Measurements from ENCODE around the gene DUSP2. TPM values are rescaled to one million over a fixed set of nuclear protein-coding genes. Genes with fewer than 3 reads are reported as not detected.

Gene DUSP2
- total RNA-seq, 1 experiment from 2014 or later: 4.9 TPM

GRCh38 chr2:96175951-96176350 is 30.7 kb upstream of the DUSP2 start:
- H3K4me3 ChIP-seq (ENCODE audit: low read depth in 2 of 2, low read length in 2 of 2): no peak overlapping the region
- TF ChIP-seq POLR2AphosphoS5 (IDR thresholded peaks at IDR 0.05; ENCODE audit: low read depth, low read length): no peak
- no peak for TF ChIP-seq TCF7L2 (IDR thresholded peaks at IDR 0.05; ENCODE audit: low read depth, low read length)
- TF ChIP-seq CTCF (IDR thresholded peaks at IDR 0.05): no peak
- no peak for TF ChIP-seq REST (IDR thresholded peaks at IDR 0.05; ENCODE audit: insufficient read depth in 1 of 2, low read depth in 2 of 2, low read length in 1 of 2)
- TF ChIP-seq SIN3A (IDR thresholded peaks at IDR 0.05; ENCODE audit: borderline replicate concordance, insufficient read depth, low read depth, low read length): no peak
- H3K36me3 ChIP-seq (ENCODE audit: control insufficient read depth, insufficient read depth, low read length): no peaks in the 10 kb centered on the region
- H3K9me3 ChIP-seq (ENCODE audit: control insufficient read depth, insufficient read depth, low read depth, low read length): no peaks in the 10 kb centered on the region
- POLR2A ChIA-PET: no interaction called here
- intact Hi-C loops (cut with micrococcal nuclease; ENCODE audit: unreplicated experiment) (no loop called here), in situ Hi-C loops (cut with HindIII; ENCODE audit: low pct_unique_long_range_greater_than_20kb, low sequenced_read_pairs) (no loop called here)
- CTCF ChIA-PET: interaction anchor here (0.7 to 2.3 kb wide), 3 partner anchors 38 to 153 kb away, joined by 3 to 55 read pairs (median 12); partner anchors contain the start of gene ASTL
- DNase-seq (ENCODE audit: low read depth, low spot score) (no peak), ATAC-seq (no peak)
- no peak overlapping the region for H3K27ac ChIP-seq (ENCODE audit: low read length)
- no TSS peak for BruUV-seq (replicated peaks)
- H3K4me1 ChIP-seq (ENCODE audit: control insufficient read depth, insufficient read depth, low read length): no peaks in the 10 kb centered on the region
- H3K27me3 ChIP-seq (ENCODE audit: control insufficient read depth, insufficient read depth, low read length): no peaks in the 10 kb centered on the region

- in situ Hi-C loops (cut with HindIII; ENCODE audit: low pct_unique_long_range_greater_than_20kb, low sequenced_read_pairs): loop anchor here (25.0 kb wide), 1 partner anchor 88 kb away; the partner anchor contains the start of genes CIAO1 and TMEM127
- TF ChIP-seq SIN3A (IDR thresholded peaks at IDR 0.05; ENCODE audit: borderline replicate concordance, insufficient read depth, low read depth, low read length): no peak
- TF ChIP-seq POLR2AphosphoS5 (IDR thresholded peaks at IDR 0.05; ENCODE audit: low read depth, low read length): no peak
- TF ChIP-seq REST (IDR thresholded peaks at IDR 0.05; ENCODE audit: insufficient read depth in 1 of 2, low read depth in 2 of 2, low read length in 1 of 2): no peak
- no peak for TF ChIP-seq TCF7L2 (IDR thresholded peaks at IDR 0.05; ENCODE audit: low read depth, low read length)
- TF ChIP-seq CTCF (IDR thresholded peaks at IDR 0.05): peak; percentile 96
- peak; percentile 95 for ATAC-seq
- ChIA-PET POLR2A (interaction anchor here (0.6 kb wide), 1 partner anchor 115 kb away, joined by 3 read pairs; no protein-coding TSS in a partner anchor), CTCF (interaction anchor here (0.6 to 2.3 kb wide), 13 partner anchors 12 to 182 kb away, joined by 3 to 55 read pairs (median 5); partner anchors contain the start of genes ADRA2B and ASTL)
- Histone ChIP-seq H3K27me3 (ENCODE audit: control insufficient read depth, insufficient read depth, low read length) (no peaks in the 10 kb centered on the region), H3K27ac (ENCODE audit: low read length) (no peak overlapping the region), H3K4me3 (ENCODE audit: low read depth in 2 of 2, low read length in 2 of 2) (no peak overlapping the region), H3K9me3 (ENCODE audit: control insufficient read depth, insufficient read depth, low read depth, low read length) (0 out of 2 replicates have a peak, but pooled peaks cover 4% of the 10 kb centered on the region), H3K4me1 (ENCODE audit: control insufficient read depth, insufficient read depth, low read length) (no peaks in the 10 kb centered on the region), H3K36me3 (ENCODE audit: control insufficient read depth, insufficient read depth, low read length) (no peaks in the 10 kb centered on the region)
- no TSS peak for BruUV-seq (replicated peaks)
- peak; percentile 45 for DNase-seq (ENCODE audit: low read depth, low spot score)
- intact Hi-C loops (cut with micrococcal nuclease; ENCODE audit: unreplicated experiment): loop anchor here (1.0 kb wide), 1 partner anchor 36 kb away; the partner anchor contains the start of gene ASTL
These were observed 29.3 kb upstream of the DUSP2 start for GRCh38 chr2:96174251-96175144.

Data from Panc1 (cell line).